GM18505 (cell line): ENCODE measurements around the gene NEDD8.

Experiments
- ATAC-seq: cut with Tn5 transposase; IDR thresholded peaks from one replicate; pipeline ENCODE4 v1.9.1; 2021; ENCODE audit not compliant: unreplicated experiment
- POLR2A ChIP-seq: IDR thresholded peaks from 4 replicates; pipeline ENCODE4 v1.6.1; 2011; ENCODE audit warnings: borderline replicate concordance; ENCODE audit not compliant: insufficient read depth, insufficient read length; ENCODE audit errors: extremely low read depth

Gene NEDD8

DNA sequence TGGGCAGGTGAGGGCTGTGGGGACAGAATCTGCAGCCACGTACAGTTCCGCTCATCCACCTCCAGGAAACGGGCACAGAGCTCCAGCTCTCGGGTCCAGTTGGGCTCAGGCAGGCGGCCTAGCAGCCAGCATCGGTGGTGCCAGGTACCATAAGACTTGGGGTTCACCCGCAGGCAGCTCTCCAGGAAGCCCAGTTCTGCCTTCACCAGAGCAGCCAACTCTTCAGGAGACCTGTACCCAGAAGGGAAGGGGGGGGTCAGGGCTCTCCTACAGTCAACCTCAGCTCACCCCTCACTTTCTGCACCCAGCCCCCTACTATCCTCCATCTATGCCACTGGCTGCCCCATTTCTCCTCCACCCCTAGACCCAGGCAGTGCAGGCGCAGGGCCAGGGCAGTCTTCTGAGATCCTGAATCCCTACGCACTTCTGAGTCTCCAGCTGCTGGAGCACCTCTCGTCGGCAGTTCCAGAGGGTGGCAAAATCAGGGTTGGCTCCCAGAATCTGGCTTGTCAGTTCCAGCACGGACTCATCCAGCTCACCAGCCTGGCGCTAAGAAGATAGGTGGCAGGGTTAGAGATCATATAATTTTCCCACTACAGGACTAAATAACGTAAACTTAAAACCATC lies 37.9 kb upstream of the NEDD8 start:
- no peak for TF ChIP-seq POLR2A
- ATAC-seq, result no peak

DNA sequence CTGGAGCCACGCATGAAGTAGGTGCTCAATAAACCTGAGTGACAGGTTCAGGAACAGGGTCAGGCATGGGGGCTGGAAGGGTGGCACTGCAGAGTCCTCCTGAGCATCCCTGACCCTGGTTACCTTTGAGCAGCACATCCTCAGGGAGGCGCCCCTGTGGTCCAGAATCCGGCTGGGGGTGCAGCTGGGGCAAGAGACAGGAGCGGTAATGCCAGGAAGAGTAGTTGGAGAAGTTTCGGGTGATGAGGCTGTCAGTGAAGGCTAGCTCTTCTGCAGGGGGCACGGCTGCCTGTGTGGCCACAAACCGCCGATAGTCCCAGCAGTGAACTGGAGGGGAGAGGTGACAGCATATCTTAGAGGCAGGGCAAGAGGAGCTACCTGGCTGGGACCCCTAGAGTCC lies 37.2 kb upstream of the NEDD8 start:
- no peak for ATAC-seq
- TF ChIP-seq POLR2A, result no peak

DNA sequence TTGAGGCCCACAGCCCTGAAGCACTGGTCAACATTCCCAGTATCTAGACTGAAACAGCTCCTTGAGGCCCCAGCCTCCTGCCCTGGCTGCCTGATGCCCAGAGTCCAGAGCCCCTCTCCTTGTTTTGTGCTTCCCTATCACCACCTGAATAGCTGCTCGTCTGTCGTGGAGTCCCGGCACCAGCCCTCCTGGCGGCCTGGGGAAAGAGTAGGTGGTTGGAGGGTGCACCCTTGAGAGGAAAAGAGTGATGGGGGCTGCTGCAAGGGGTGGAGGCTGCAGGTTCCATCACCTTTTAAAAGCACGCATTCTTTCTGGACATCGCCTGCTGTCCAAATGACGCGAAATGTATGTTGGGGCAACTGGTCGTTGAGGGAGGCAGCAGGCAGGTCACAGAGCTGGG lies 36.1 kb upstream of the NEDD8 start:
- ATAC-seq, result no peak

DNA sequence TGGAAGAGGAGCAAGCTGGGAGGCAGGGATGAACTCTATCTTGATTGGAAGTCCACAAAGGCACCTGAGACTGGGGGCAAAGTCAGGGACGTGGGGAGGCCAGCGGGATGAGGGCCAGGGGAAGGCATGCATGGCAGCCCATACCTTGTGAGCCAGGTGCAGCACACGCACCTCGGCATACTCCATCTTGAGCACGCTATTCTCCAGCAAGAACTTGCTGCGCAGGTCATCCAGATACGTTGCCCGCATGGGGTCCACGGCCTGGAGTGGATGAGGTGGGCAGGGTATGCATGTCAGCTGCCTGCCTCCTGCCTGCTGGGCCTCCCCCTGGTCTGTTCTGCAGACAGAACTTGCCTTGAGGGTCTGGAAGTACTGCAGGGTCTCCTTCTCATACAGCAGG lies 35.3 kb upstream of the NEDD8 start:
- ATAC-seq, result no peak
- TF ChIP-seq POLR2A, result no peak

More for the DNA sequence above, 36.1 kb upstream of the NEDD8 start:
- TF ChIP-seq POLR2A, result no peak

DNA sequence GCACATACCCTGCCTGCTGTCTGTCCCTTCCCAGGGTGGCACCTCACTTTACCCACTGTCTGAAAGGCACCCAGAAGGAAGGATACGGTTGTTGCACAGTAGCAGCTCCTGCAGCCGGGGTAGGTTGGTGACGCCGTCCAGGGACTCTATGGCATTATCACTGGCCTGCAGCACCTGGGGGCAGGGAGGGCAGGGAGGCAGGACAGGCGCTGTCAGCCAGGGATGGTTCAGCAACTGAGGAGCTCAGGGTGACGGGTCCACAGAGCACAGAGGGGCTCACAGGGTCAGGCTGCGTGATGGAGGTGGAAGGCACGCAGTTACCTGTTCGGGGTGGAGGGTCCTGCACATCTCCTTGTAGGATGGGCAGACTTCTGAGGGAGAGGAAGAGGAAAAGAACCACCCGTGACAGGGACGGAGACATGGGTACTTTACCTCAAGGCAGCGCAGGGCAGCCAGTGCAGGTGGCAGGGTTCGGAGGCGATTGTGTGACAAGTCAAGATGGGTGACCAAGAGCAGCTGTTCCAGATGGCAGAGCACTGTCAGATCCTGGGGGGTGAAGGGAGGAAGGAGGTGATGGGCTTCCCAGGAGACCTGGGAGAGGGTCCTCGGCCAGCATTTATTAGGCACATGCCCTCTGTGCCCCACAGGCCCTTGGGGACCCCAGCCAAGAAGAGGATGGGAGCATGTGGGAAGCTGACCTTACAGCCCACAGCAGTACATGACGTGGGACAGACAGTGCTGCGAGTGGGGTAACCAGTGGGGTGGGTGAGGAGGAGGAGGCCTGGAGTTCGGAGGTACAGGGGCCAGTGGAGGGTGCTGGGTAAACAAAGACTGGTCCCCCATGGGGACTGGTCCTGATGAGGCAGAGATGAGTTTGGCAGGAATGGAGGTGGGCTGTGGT lies 34.4 kb upstream of the NEDD8 start:
- TF ChIP-seq POLR2A, result no peak
- no peak for ATAC-seq

DNA sequence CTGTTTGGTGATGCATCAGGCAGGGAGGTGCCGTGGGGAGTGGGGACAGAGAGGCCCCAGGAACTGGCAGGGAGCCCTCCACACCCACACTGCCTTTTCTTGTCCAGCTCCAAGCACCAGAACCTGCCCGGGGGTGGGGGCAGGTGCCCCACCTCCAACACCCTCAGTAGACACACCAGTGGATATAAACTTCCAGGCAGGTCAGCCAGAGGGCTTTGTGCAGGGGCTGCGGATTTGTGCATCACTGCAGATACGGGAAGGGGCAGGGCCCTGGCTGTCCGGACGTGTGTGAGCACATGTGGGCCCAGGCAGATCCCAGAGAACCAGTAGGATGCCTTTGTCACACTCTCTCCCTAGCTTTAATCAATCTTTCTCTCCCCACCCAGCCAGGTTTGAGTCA lies 32.1 kb upstream of the NEDD8 start:
- TF ChIP-seq POLR2A, result no peak
- ATAC-seq, result no peak

DNA sequence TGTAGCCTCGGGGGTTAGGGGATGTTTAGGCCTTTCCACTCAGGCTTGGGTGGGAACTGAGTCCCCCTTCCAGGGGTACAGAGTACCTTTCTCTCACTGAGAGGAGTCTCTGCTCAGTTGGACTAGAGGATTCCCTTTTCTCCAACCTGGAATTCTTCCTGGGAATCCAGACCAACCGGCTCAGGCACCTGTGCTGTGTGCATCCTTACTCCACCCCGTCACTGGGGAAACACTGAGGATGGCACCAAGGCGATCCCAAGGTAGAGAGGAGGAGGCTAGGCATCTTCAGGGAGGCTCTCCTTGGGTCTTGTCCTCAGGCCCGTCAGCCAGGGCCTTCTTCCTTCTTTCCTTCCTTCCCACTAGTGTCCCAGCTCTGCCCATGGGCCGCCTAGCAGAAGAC lies 31.7 kb upstream of the NEDD8 start:
- no peak for TF ChIP-seq POLR2A
- ATAC-seq, result no peak

DNA sequence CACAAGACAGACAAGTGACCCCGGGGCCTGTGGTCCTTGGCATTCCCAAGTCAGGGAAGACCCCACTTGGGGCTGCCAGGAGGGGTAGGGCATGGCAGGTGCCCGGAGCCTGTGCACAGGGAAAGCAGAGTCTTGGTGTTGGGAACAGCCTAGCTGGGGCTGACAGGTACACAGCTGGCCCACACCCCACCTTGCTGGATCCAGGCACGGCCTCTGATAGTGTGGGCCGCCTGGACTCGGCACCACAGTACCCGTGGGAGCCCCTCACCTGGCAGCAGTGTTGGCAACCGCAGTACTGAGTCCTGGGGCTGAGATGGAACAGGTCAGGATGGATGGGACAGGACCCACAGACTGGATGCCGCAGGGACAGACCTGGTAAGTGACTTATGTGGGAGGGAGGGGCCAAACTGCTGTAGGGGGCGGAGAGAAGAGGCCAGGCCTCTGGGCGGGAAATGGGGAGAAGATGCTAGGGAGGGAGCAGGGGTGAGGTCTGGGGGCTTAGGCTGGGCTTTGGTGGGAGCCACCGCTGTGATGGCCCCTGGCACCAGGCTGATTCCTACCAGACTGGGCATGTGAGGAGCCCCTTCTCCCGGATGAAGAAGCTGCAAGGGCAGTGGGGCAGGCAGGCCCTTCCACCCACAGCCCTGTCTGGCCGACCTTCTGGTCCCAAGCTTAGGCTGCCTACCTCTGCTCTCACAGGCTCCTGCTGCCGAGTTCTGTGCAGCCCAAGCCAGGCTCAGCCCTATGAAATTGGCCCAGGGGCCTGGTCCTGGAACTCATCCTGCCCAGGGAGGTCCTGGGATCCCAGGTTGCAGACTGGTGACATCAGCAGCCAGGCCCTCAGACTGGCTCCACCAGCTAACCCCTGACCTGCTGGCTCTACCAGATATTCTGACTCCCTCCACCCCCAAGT lies 30.9 kb upstream of the NEDD8 start, which contains the start of gene TGM1:
Gene TGM1 (minus strand): TSS at position 357 of the 913 bp plus-strand sequence. CDS start 825 bp downstream, outside the sequence.
- no peak for TF ChIP-seq POLR2A
- no peak for ATAC-seq

DNA sequence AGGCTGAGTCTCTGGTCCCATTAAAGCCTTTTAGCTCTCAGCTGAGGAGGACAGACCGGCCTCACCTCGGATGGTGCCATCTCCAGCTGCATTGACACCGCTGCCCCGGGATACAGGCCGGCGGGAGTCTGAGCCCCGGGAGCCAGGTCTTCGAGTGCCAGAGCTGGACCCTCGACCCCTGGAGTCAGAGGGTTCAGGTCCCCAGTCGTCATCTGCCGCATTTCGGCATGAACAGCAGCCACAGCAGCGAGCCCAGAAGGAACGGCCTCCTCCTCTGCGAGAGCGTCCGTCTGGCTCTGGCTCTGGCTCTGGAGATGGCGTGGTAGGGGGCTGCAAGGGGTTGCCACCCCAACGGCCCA lies 29.8 kb upstream of the NEDD8 start:
- no peak for TF ChIP-seq POLR2A
- no peak for ATAC-seq

DNA sequence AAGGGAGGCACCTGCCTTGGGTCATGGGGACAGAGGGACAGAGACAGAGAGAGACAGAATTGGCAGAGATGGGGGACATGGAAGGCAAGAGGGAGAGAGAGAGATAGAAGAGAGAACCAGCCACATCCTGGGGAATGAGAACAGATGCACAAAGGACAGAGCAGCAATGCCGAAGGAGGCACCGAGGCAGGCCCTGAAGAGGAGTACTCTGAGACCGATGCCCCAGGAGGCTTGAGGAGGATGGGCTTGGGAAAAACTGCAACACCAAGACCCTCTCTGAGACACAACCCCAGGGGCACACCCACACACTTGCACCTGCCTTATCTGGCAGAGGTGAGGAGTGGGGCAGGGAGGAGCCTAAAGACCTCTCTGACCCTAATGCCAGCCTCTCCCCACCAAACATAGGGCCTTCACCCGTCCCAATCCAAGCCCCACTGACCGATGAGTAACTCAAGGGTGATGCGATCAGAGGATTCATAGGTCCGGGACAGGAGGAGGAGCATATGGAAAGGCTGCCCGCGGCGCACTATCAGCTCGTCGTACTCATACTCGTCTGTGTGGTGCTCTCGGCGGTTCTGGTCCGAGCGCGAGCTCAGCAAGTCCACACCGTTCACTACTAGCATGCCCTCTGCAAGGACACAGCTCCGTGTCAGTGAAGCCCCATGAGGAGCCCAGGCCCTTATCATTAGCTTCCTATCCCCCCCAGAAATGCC lies 29.2 kb upstream of the NEDD8 start:
- TF ChIP-seq POLR2A, result no peak
- ATAC-seq, result no peak

DNA sequence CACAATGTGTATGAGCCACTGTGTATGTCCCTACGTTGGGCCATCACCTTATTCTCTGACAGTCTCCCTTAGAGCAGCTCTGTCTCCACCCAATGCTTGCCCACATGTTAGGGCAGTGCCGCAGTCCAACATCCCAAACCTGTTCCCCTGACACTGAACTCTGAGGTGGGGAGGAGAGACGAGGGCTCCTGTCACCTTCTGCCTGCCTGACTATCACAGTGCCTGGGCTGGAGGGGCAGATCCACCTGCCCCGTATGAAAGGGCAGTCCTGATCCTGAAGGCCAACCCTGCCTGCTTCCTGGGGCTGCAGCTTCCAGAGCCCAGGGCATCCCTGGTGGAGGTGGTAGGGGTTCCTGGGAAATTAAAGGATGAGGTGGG lies 28.6 kb upstream of the NEDD8 start:
- ATAC-seq, result no peak
- TF ChIP-seq POLR2A, result no peak

DNA sequence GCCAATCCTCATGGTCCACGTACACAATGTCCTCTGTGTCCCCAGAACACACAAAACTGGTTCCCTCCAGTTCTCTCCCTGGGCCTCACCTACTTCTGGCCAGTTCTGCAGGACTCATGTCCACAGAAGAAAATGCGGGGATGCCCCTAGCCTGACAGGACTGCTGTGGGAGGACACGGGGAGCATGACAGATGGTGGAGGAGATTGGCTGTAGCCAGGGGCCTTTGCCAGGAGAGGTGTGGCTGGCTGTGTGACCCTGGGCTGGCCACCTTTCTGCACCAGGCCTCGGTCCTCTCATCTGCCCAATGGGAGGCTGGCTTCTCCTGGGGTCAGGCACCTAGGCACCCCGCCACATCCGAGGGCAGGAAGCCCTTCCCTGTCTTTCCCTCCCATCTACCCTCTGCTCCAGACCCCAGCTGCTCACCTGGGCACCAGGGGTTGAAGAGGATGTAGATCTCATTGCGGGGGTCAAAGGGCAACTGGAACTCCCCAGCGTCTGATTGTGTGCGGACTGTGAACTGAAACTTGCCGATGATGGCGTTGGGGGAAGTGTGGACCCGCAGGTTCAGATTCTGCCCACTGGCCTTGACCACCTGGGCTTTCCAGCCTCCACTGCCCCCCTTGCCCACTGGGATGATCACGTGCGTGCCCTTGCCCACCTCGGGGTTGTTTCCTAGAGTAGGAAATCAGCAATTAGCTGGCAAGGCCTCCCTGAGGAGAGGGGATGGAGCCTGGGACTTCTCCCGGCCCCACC lies 28.0 kb upstream of the NEDD8 start:
- no peak for ATAC-seq
- TF ChIP-seq POLR2A, result no peak
